ENCODE measurements around the gene SPATA3. TPM values are rescaled to one million over a fixed set of nuclear protein-coding genes. Genes with fewer than 3 reads are reported as not detected.

The SPATA3 gene
- total and polyA plus RNA-seq, 2 of the 13 experiments (the other 11 are each of a cell fraction or from before 2014, with no cell fraction given) = not detected

DNA sequence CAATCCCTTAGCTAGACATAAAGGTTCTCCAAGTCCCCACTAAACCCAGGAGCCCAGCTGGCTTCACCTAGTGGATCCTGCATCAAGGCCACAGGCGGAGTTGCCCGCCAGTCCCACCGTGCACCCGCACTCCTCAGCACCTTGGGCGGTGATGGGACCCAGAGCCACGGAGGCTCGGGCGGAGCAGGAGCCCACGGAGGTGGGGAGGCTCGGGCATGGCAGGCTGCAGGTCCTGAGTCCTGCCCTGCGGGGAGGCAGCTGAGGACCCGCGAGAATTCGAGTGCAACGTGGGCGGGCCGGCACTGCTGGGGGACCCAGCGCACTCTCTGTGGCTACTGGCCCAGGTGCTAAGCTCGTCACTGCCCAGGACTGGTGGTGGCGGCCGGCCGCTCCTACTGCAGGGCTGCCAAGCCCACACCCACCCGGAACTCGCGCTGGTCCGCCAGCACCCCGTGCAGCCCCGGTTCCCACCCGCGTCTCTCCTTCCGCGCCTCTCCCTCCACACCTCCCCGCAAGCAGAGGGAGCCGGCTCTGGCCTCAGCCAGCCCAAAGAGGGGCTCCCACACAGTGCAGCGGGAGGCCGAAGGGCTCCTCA, 31.7 kb upstream of the SPATA3 start:
- ATAC-seq (no peak), DNase-seq (ENCODE audit: low spot score) (no peak), FAIRE-seq (no peak)
- WGBS (ENCODE audit: low lambda C conversion rate) = 82% methylated on average over 35 of the region's 36 CpGs
- BruUV-seq (replicated peaks) = no TSS peak
- Histone ChIP-seq H3K79me2 (ENCODE audit: insufficient read depth, low read length) (no peaks in the 10 kb centered on the region), H4K20me1 (ENCODE audit: insufficient read depth, low read length) (no peaks in the 10 kb centered on the region), H2AFZ (ENCODE audit: low read length) (no peak overlapping the region), H3K27ac (ENCODE audit: extremely low read length, insufficient read depth, low read length) (no peak overlapping the region), H3K9ac (ENCODE audit: insufficient read depth, low read depth, low read length) (no peak overlapping the region), H3K36me3 (replicated peaks in 1 of 2; ENCODE audit: control insufficient read depth in 1 of 2, insufficient read depth in 2 of 2, low read length in 2 of 2) (no peaks in the 10 kb centered on the region), H3K4me1 (ENCODE audit: insufficient read depth, low read length) (peaks cover 14% of the 10 kb centered on the region), H3K4me3 (replicated peaks in 1 of 3; ENCODE audit: insufficient read depth in 1 of 3, low read depth in 2 of 3, low read length in 3 of 3) (no peak overlapping the region), H3K9me3 (ENCODE audit: low read length) (no peaks in the 10 kb centered on the region), H3K4me2 (ENCODE audit: low read depth, low read length) (no peak overlapping the region), H3K27me3 (ENCODE audit: control insufficient read depth in 1 of 2, insufficient read depth in 2 of 2, low read length in 2 of 2) (peaks cover 0 to 10% of the 10 kb centered on the region in 2 experiments; a peak in 1 of 5 replicates)
- CTCF ChIA-PET (ENCODE audit: low intra/inter-chr PET ratio, low total read pairs) = no interaction called here
- POLR2A ChIA-PET = interaction anchor here (1.1 kb wide), 1 partner anchor 86 kb away, joined by 3 read pairs; no protein-coding TSS in a partner anchor
- in situ Hi-C loops (cut with HindIII; ENCODE audit: extremely low pct_ligation_motif_present, low pct_unique_long_range_greater_than_20kb) = no loop called here
- intact Hi-C loops (cut with micrococcal nuclease; ENCODE audit: unreplicated experiment) = no loop called here
- no peak for TF ChIP-seq ZFX (CRISPR knock-in tag; IDR thresholded peaks at IDR 0.05; ENCODE audit: low read depth)
- no peak for TF ChIP-seq ZNF143 (CRISPR knock-in tag; IDR thresholded peaks at IDR 0.05)
- no peak for TF ChIP-seq PCBP2 (optimal IDR thresholded peaks at IDR 0.05; ENCODE audit: low read depth, low read length, poor library complexity, severe bottlenecking)
- TF ChIP-seq, protein P1, sequence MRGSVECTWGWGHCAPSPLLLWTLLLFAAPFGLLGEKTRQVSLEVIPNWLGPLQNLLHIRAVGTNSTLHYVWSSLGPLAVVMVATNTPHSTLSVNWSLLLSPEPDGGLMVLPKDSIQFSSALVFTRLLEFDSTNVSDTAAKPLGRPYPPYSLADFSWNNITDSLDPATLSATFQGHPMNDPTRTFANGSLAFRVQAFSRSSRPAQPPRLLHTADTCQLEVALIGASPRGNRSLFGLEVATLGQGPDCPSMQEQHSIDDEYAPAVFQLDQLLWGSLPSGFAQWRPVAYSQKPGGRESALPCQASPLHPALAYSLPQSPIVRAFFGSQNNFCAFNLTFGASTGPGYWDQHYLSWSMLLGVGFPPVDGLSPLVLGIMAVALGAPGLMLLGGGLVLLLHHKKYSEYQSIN (CRISPR knock-in tag; IDR thresholded peaks at IDR 0.05; ENCODE audit: borderline replicate concordance) = no peak
- no peak for TF ChIP-seq EEA1 (CRISPR knock-in tag; IDR thresholded peaks at IDR 0.05; ENCODE audit: borderline replicate concordance)
- no peak for TF ChIP-seq PAWR (CRISPR knock-in tag; IDR thresholded peaks at IDR 0.05; ENCODE audit: borderline replicate concordance)
- no peak for TF ChIP-seq TCF7L2 (IDR thresholded peaks at IDR 0.05; ENCODE audit: low read depth, low read length)
- TF ChIP-seq CEBPG (CRISPR knock-in tag; IDR thresholded peaks at IDR 0.05) = no peak
- no peak for TF ChIP-seq ATAD3A (CRISPR knock-in tag; IDR thresholded peaks at IDR 0.05)
- no peak for TF ChIP-seq ZBTB8A (CRISPR knock-in tag; IDR thresholded peaks at IDR 0.05; ENCODE audit: borderline replicate concordance, low read depth)
- TF ChIP-seq, protein P2, sequence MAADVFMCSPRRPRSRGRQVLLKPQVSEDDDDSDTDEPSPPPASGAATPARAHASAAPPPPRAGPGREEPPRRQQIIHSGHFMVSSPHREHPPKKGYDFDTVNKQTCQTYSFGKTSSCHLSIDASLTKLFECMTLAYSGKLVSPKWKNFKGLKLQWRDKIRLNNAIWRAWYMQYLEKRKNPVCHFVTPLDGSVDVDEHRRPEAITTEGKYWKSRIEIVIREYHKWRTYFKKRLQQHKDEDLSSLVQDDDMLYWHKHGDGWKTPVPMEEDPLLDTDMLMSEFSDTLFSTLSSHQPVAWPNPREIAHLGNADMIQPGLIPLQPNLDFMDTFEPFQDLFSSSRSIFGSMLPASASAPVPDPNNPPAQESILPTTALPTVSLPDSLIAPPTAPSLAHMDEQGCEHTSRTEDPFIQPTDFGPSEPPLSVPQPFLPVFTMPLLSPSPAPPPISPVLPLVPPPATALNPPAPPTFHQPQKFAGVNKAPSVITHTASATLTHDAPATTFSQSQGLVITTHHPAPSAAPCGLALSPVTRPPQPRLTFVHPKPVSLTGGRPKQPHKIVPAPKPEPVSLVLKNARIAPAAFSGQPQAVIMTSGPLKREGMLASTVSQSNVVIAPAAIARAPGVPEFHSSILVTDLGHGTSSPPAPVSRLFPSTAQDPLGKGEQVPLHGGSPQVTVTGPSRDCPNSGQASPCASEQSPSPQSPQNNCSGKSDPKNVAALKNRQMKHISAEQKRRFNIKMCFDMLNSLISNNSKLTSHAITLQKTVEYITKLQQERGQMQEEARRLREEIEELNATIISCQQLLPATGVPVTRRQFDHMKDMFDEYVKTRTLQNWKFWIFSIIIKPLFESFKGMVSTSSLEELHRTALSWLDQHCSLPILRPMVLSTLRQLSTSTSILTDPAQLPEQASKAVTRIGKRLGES (CRISPR knock-in tag; IDR thresholded peaks at IDR 0.05; ENCODE audit: borderline replicate concordance) = no peak
- TF ChIP-seq, protein P3, sequence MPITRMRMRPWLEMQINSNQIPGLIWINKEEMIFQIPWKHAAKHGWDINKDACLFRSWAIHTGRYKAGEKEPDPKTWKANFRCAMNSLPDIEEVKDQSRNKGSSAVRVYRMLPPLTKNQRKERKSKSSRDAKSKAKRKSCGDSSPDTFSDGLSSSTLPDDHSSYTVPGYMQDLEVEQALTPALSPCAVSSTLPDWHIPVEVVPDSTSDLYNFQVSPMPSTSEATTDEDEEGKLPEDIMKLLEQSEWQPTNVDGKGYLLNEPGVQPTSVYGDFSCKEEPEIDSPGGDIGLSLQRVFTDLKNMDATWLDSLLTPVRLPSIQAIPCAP (CRISPR knock-in tag; IDR thresholded peaks at IDR 0.05; ENCODE audit: low read depth) = no peak
